Activated CD4-positive, alpha-beta T cell treated with anti-CD3 and anti-CD28 coated beads for 36 hours (primary cell): Measurements from ENCODE around the gene SBK3. TPM values are rescaled to one million over a fixed set of nuclear protein-coding genes. Genes with fewer than 3 reads are reported as not detected.
"Not testable (repeated sequence)": the region's sequence is repeated elsewhere in the genome, so short reads cannot be mapped to it uniquely, and the experiment has no call there.

ENCODE experiments used
- ATAC-seq: fragments of 200-7000 bp; cut with Tn5 transposase; one replicate; pipeline ENCODE4 v1.10.0; 2021; ENCODE audit warnings: mild to moderate bottlenecking, moderate library complexity
- CTCF ChIA-PET: fragments of 350-600 bp; sonication (Branson Sonifier 250); formaldehyde crosslinking; loops from one replicate; lab custom pipeline; 2021; ENCODE audit warnings: antibody characterized with exemption; lab: Charles Lee
- POLR2A ChIA-PET: fragments of 350-600 bp; sonication (Branson Sonifier 250); formaldehyde crosslinking; loops from one replicate; lab custom pipeline; 2021; ENCODE audit warnings: antibody characterized with exemption, inconsistent platforms; lab: Charles Lee
- DNase-seq: peaks from one replicate; pipeline ENCODE4 v3.0.0-alpha.2; 2020
- H3K27ac Mint-ChIP-seq: one replicate; pipeline ENCODE4 v1.8.0; 2021; ENCODE audit warnings: mixed read lengths
- H3K27me3 Mint-ChIP-seq: one replicate; pipeline ENCODE4 v1.8.0; 2021; ENCODE audit warnings: mixed read lengths
- H3K36me3 Mint-ChIP-seq: one replicate; pipeline ENCODE4 v1.8.0; 2021; ENCODE audit warnings: low read depth, mixed read lengths
- H3K4me1 Mint-ChIP-seq: one replicate; pipeline ENCODE4 v1.8.0; 2021; ENCODE audit warnings: mixed read lengths
- H3K4me3 Mint-ChIP-seq: one replicate; pipeline ENCODE4 v1.8.0; 2021; ENCODE audit warnings: mild to moderate bottlenecking, moderate library complexity, mixed read lengths
- H3K9me3 Mint-ChIP-seq: one replicate; pipeline ENCODE4 v1.8.0; 2021; ENCODE audit warnings: low read depth, mixed read lengths
- intact Hi-C, 2 experiments: fragments of 100-400 bp; cut with DNase I in 1 of 2; cut with micrococcal nuclease in 1 of 2; formaldehyde crosslinking; loops; one replicate each; pipeline versions ENCODE4 v1.14.2 to v1.15.1; 2022 to 2024; cut with DNase I, micrococcal nuclease
- total RNA-seq, 2 experiments: library from RNA; stranded (reverse); gene quantifications; one replicate each; pipeline ENCODE4 v1.2.3, GENCODE V29; 2021

The SBK3 gene
- total RNA-seq, 2 experiments from 2014 or later = not detected

- H3K4me3 Mint-ChIP-seq, H3K9me3 Mint-ChIP-seq, DNase-seq, H3K4me1 Mint-ChIP-seq, intact Hi-C loops, H3K27me3 Mint-ChIP-seq, ATAC-seq, H3K27ac Mint-ChIP-seq: not testable (repeated sequence)
- H3K36me3 Mint-ChIP-seq = peaks cover 12% of the 10 kb centered on the region
- ChIA-PET CTCF (interaction anchor here (0.8 to 1.1 kb wide), 3 partner anchors 9 to 14 kb away, joined by 3 to 5 read pairs (median 4); no protein-coding TSS in a partner anchor), POLR2A (interaction anchor here (0.6 kb wide), 1 partner anchor 12 kb away, joined by 4 read pairs; no protein-coding TSS in a partner anchor)
Measured at GRCh38 chr19:55573929-55574328, 28.6 kb upstream of the SBK3 start.

- ATAC-seq = not testable (repeated sequence)
- CTCF ChIA-PET = interaction anchor here (0.5 to 1.1 kb wide), 2 partner anchors 62 to 481 kb away, joined by 3 read pairs; no protein-coding TSS in a partner anchor
Measured at GRCh38 chr19:55569477-55569876, 24.1 kb upstream of the SBK3 start.

GRCh38 chr19:55567708-55568328, 22.5 kb upstream of the SBK3 start:
- DNase-seq (no peak), ATAC-seq (no peak)
- H3K9me3 Mint-ChIP-seq = no peaks in the 10 kb centered on the region
- ChIA-PET CTCF (no interaction called here), POLR2A (no interaction called here)
- H3K4me3 Mint-ChIP-seq = no peak overlapping the region
- no peaks in the 10 kb centered on the region for H3K36me3 Mint-ChIP-seq
- peaks cover 5% of the 10 kb centered on the region for H3K27me3 Mint-ChIP-seq
- no peak overlapping the region for H3K27ac Mint-ChIP-seq
- intact Hi-C loops = no loop called here
- H3K4me1 Mint-ChIP-seq = no peaks in the 10 kb centered on the region

More at GRCh38 chr19:55569477-55569876, 24.1 kb upstream of the SBK3 start:
- H3K4me1 Mint-ChIP-seq, intact Hi-C loops, H3K27ac Mint-ChIP-seq, H3K27me3 Mint-ChIP-seq, H3K9me3 Mint-ChIP-seq, H3K36me3 Mint-ChIP-seq, POLR2A ChIA-PET, DNase-seq, H3K4me3 Mint-ChIP-seq: not testable (repeated sequence)

- H3K27me3 Mint-ChIP-seq = peaks cover 5% of the 10 kb centered on the region
- ChIA-PET CTCF (no interaction called here), POLR2A (no interaction called here)
- ATAC-seq (no peak), DNase-seq (no peak)
- no peaks in the 10 kb centered on the region for H3K9me3 Mint-ChIP-seq
- intact Hi-C loops = no loop called here
- H3K27ac Mint-ChIP-seq = no peak overlapping the region
- no peak overlapping the region for H3K4me3 Mint-ChIP-seq
- no peaks in the 10 kb centered on the region for H3K36me3 Mint-ChIP-seq
- no peaks in the 10 kb centered on the region for H3K4me1 Mint-ChIP-seq
Measured at GRCh38 chr19:55566823-55567222, 21.5 kb upstream of the SBK3 start.

GRCh38 chr19:55563261-55563690, 17.9 kb upstream of the SBK3 start:
- no peaks in the 10 kb centered on the region for H3K4me1 Mint-ChIP-seq
- intact Hi-C loops = no loop called here
- POLR2A ChIA-PET = no interaction called here
- CTCF ChIA-PET = no interaction called here
- H3K27me3 Mint-ChIP-seq = peaks cover 7% of the 10 kb centered on the region
- no peaks in the 10 kb centered on the region for H3K36me3 Mint-ChIP-seq
- ATAC-seq (no peak), DNase-seq (no peak)
- H3K9me3 Mint-ChIP-seq = no peaks in the 10 kb centered on the region
- H3K27ac Mint-ChIP-seq = no peak overlapping the region
- H3K4me3 Mint-ChIP-seq = no peak overlapping the region

- intact Hi-C loops = no loop called here
- DNase-seq (no peak), ATAC-seq (no peak)
- H3K4me1 Mint-ChIP-seq = no peaks in the 10 kb centered on the region
- H3K9me3 Mint-ChIP-seq = no peaks in the 10 kb centered on the region
- no peaks in the 10 kb centered on the region for H3K36me3 Mint-ChIP-seq
- POLR2A ChIA-PET = no interaction called here
- CTCF ChIA-PET = no interaction called here
- peaks cover 2% of the 10 kb centered on the region for H3K27me3 Mint-ChIP-seq
- no peak overlapping the region for H3K27ac Mint-ChIP-seq
- H3K4me3 Mint-ChIP-seq = no peak overlapping the region
Measured at GRCh38 chr19:55559684-55560083, 14.3 kb upstream of the SBK3 start.

GRCh38 chr19:55554741-55555152, 9.4 kb upstream of the SBK3 start:
- no peaks in the 10 kb centered on the region for H3K36me3 Mint-ChIP-seq
- DNase-seq (no peak), ATAC-seq (no peak)
- H3K4me3 Mint-ChIP-seq = no peak overlapping the region
- no peaks in the 10 kb centered on the region for H3K9me3 Mint-ChIP-seq
- POLR2A ChIA-PET = no interaction called here
- no peak overlapping the region for H3K27ac Mint-ChIP-seq
- intact Hi-C loops = no loop called here
- CTCF ChIA-PET = interaction anchor here (0.8 kb wide), 1 partner anchor 356 kb away, joined by 3 read pairs; no protein-coding TSS in a partner anchor
- H3K27me3 Mint-ChIP-seq = peaks cover 3% of the 10 kb centered on the region
- H3K4me1 Mint-ChIP-seq = no peaks in the 10 kb centered on the region

- no peak for ATAC-seq
- Mint-ChIP-seq H3K4me3 (no peak overlapping the region), H3K27ac (no peak overlapping the region)
Measured at GRCh38 chr19:55554302-55554701, 9.0 kb upstream of the SBK3 start.

GRCh38 chr19:55553217-55554182, 8.2 kb upstream of the SBK3 start:
- ChIA-PET POLR2A (no interaction called here), CTCF (interaction anchor here (0.8 kb wide), 1 partner anchor 355 kb away, joined by 3 read pairs; no protein-coding TSS in a partner anchor)
- no peak for ATAC-seq

More at GRCh38 chr19:55554302-55554701, 9.0 kb upstream of the SBK3 start:
- CTCF ChIA-PET = interaction anchor here (0.8 kb wide), 1 partner anchor 356 kb away, joined by 3 read pairs; no protein-coding TSS in a partner anchor
- H3K4me1 Mint-ChIP-seq = no peaks in the 10 kb centered on the region
- H3K27me3 Mint-ChIP-seq = peaks cover 3% of the 10 kb centered on the region
- POLR2A ChIA-PET = no interaction called here
- intact Hi-C loops = no loop called here
- H3K36me3 Mint-ChIP-seq = no peaks in the 10 kb centered on the region
- DNase-seq = no peak
- no peaks in the 10 kb centered on the region for H3K9me3 Mint-ChIP-seq

GRCh38 chr19:55552620-55553019, 7.3 kb upstream of the SBK3 start:
- ChIA-PET POLR2A (no interaction called here), CTCF (interaction anchor here (0.7 kb wide), 1 partner anchor 49 kb away, joined by 3 read pairs; no protein-coding TSS in a partner anchor)
- Mint-ChIP-seq H3K9me3 (no peaks in the 10 kb centered on the region), H3K36me3 (no peaks in the 10 kb centered on the region), H3K4me1 (no peaks in the 10 kb centered on the region), H3K27me3 (peaks cover 8% of the 10 kb centered on the region), H3K27ac (no peak overlapping the region), H3K4me3 (no peak overlapping the region)
- DNase-seq (no peak), ATAC-seq (no peak)
- intact Hi-C loops = no loop called here

More at GRCh38 chr19:55553217-55554182, 8.2 kb upstream of the SBK3 start:
- H3K4me3 Mint-ChIP-seq = no peak overlapping the region
- H3K4me1 Mint-ChIP-seq = no peaks in the 10 kb centered on the region
- no peaks in the 10 kb centered on the region for H3K36me3 Mint-ChIP-seq
- H3K27ac Mint-ChIP-seq = no peak overlapping the region
- H3K27me3 Mint-ChIP-seq = peaks cover 3% of the 10 kb centered on the region
- intact Hi-C loops = no loop called here
- no peak for DNase-seq
- no peaks in the 10 kb centered on the region for H3K9me3 Mint-ChIP-seq

- ChIA-PET CTCF (interaction anchor here (0.7 kb wide), 1 partner anchor 49 kb away, joined by 3 read pairs; no protein-coding TSS in a partner anchor), POLR2A (no interaction called here)
- H3K27me3 Mint-ChIP-seq = peaks cover 11% of the 10 kb centered on the region
- intact Hi-C loops = no loop called here
- no peaks in the 10 kb centered on the region for H3K36me3 Mint-ChIP-seq
- H3K27ac Mint-ChIP-seq = no peak overlapping the region
- H3K4me1 Mint-ChIP-seq = no peaks in the 10 kb centered on the region
- ATAC-seq (no peak), DNase-seq (no peak)
- H3K4me3 Mint-ChIP-seq = no peak overlapping the region
- H3K9me3 Mint-ChIP-seq = no peaks in the 10 kb centered on the region
Measured at GRCh38 chr19:55552206-55552605, 6.9 kb upstream of the SBK3 start.
